GM23248 (cell line): ENCODE data around the gene RARS1. TPM values are rescaled to one million over a fixed set of nuclear protein-coding genes. Genes with fewer than 3 reads are reported as not detected.

Experiments used
- DNase-seq: peaks from one replicate; pipeline ENCODE4 v3.0.0-alpha.2; 2015
- H2AFZ ChIP-seq: fragments of 200-600 bp; sonication (generic); 2 replicates; pipeline ENCODE4 v1.6.1; 2016; ENCODE audit warnings: antibody characterized with exemption
- H3F3A ChIP-seq: fragments of 200-600 bp; sonication (generic); 2 replicates; pipeline ENCODE4 v1.6.1; 2016; ENCODE audit warnings: mild to moderate bottlenecking, antibody characterized with exemption, mixed run types; ENCODE audit not compliant: insufficient read depth
- H3K27ac ChIP-seq: fragments of 200-600 bp; sonication (generic); 2 replicates; pipeline ENCODE4 v1.5.1; 2016; ENCODE audit warnings: mild to moderate bottlenecking
- H3K27me3 ChIP-seq: fragments of 200-600 bp; sonication (generic); replicated peaks from 2 replicates; pipeline ENCODE4 v1.6.1; 2016; ENCODE audit warnings: mild to moderate bottlenecking; ENCODE audit not compliant: insufficient read depth
- H3K36me3 ChIP-seq: fragments of 200-600 bp; sonication (generic); 2 replicates; pipeline ENCODE4 v1.6.1; 2016; ENCODE audit warnings: low read depth, mild to moderate bottlenecking
- H3K4me1 ChIP-seq: fragments of 200-600 bp; sonication (generic); 2 replicates; pipeline ENCODE4 v1.6.1; 2016; ENCODE audit warnings: mild to moderate bottlenecking; ENCODE audit not compliant: insufficient read depth
- H3K4me2 ChIP-seq: fragments of 200-600 bp; sonication (generic); one replicate; pipeline ENCODE4 v1.6.1; 2016; ENCODE audit warnings: mild to moderate bottlenecking; ENCODE audit not compliant: unreplicated experiment
- H3K4me3 ChIP-seq: fragments of 200-600 bp; sonication (generic); 2 replicates; pipeline ENCODE4 v1.5.1; 2016; ENCODE audit warnings: mild to moderate bottlenecking
- H3K79me2 ChIP-seq: fragments of 200-600 bp; sonication (generic); 2 replicates; pipeline ENCODE4 v1.6.1; 2016; ENCODE audit warnings: mild to moderate bottlenecking; ENCODE audit not compliant: insufficient read depth
- H3K9ac ChIP-seq: fragments of 200-600 bp; sonication (generic); 2 replicates; pipeline ENCODE4 v1.6.1; 2016; ENCODE audit warnings: mild to moderate bottlenecking
- H3K9me2 ChIP-seq: fragments of 200-600 bp; sonication (generic); 2 replicates; pipeline ENCODE4 v1.6.1; 2016; ENCODE audit warnings: mixed run types, mild to moderate bottlenecking, moderate library complexity; ENCODE audit not compliant: insufficient read depth
- H3K9me3 ChIP-seq: fragments of 200-600 bp; sonication (generic); one replicate; pipeline ENCODE4 v1.6.1; 2017; ENCODE audit warnings: low read depth
- H4K20me1 ChIP-seq: fragments of 200-600 bp; sonication (generic); 2 replicates; pipeline ENCODE4 v1.6.0; 2016; ENCODE audit not compliant: insufficient read depth
- EZH2 ChIP-seq: fragments of 200-600 bp; sonication (generic); IDR thresholded peaks from 2 replicates; pipeline ENCODE4 v1.6.1; 2018; ENCODE audit warnings: antibody characterized with exemption, mild to moderate bottlenecking; ENCODE audit not compliant: insufficient read depth, poor library complexity, severe bottlenecking
- EZH2phosphoT487 ChIP-seq: fragments of 200-600 bp; sonication (generic); IDR thresholded peaks from 2 replicates; pipeline ENCODE4 v1.6.1; 2018; ENCODE audit warnings: antibody characterized with exemption, moderate library complexity, mild to moderate bottlenecking, low read depth; ENCODE audit not compliant: insufficient read depth
- WGBS, 2 experiments: methylation state at CpG; one replicate each; pipeline ENCODE4 v1.1.6; 2015 to 2017; ENCODE audit warnings: low lambda C conversion rate in 2 of 2, low coverage in 1 of 2; ENCODE audit errors: missing lambda C conversion rate in 2 of 2; 5-methylcytosine and 5-hydroxymethylcytosine counted together
- in situ Hi-C: fragments of 300-500 bp; cut with MboI; formaldehyde crosslinking; loops from 2 replicates; pipeline ENCODE4 v1.15.0; 2020
- polyA plus RNA-seq: library from polyadenylated mRNA; unstranded; fragments of >200 nt; fragmentation: Nextera tagmentation; extraction: Ambion mirVana; gene quantifications from 2 replicates; pipeline ENCODE4 v1.2.1, GENCODE V29; 2016
- total RNA-seq: library from RNA; depleted of rRNA; stranded (reverse); fragments of >200 nt; shearing (Covaris generic); gene quantifications from 2 replicates; pipeline ENCODE4 v1.2.3, GENCODE V29; 2014

Gene RARS1
- total and polyA plus RNA-seq, 2 experiments from 2014 or later, result 118 to 180 TPM

DNA sequence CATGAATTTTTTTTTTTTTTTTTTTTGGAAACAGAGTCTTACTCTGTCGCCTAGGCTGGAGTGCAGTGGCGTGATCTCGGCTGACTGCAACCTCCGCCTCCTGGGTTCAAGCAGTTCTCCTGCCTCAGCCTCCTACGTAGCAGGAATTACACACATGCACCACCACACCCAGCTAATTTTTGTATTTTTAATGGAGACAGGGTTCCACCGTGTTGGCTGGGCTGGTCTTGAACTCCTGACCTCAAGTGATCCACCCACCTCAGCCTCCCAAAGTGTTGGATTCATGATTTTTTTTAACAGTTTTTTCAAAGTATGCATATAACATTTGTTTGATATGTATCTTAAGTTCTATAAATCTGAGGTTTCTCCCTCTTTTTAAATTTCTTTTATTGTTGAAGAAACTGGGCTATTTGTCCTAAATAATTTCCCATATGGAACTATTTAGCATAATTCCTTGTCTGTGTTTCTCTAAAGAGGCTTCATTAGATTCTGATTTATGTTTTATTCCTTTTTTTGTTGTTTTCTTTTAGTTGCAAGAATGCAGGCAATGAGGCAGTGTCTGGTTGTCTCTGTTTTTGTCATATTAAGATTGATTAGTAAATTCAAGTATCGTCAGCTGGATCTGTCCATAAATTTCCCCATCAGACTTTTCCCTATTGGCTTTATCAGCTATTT lies 16.4 kb downstream of the RARS1 start:
- WGBS, 2 experiments, result 85 to 86% methylated on average over 7 of the region's 7 CpGs
- Histone ChIP-seq H3K36me3 (peaks cover 62% of the 10 kb centered on the region), H3K9me3 (no peaks in the 10 kb centered on the region), H3K4me3 (no peak overlapping the region), H3K79me2 (peaks cover 42% of the 10 kb centered on the region), H3F3A (no peaks in the 10 kb centered on the region), H3K9ac (no peak overlapping the region), H3K4me2 (no peak overlapping the region), H3K27me3 (no peaks in the 10 kb centered on the region), H2AFZ (no peak overlapping the region), H3K27ac (no peak overlapping the region), H3K9me2 (no peaks in the 10 kb centered on the region), H4K20me1 (no peaks in the 10 kb centered on the region), H3K4me1 (no peaks in the 10 kb centered on the region)
- TF ChIP-seq EZH2 (no peak), EZH2phosphoT487 (no peak)
- in situ Hi-C loops, result no loop called here
- no peak for DNase-seq

DNA sequence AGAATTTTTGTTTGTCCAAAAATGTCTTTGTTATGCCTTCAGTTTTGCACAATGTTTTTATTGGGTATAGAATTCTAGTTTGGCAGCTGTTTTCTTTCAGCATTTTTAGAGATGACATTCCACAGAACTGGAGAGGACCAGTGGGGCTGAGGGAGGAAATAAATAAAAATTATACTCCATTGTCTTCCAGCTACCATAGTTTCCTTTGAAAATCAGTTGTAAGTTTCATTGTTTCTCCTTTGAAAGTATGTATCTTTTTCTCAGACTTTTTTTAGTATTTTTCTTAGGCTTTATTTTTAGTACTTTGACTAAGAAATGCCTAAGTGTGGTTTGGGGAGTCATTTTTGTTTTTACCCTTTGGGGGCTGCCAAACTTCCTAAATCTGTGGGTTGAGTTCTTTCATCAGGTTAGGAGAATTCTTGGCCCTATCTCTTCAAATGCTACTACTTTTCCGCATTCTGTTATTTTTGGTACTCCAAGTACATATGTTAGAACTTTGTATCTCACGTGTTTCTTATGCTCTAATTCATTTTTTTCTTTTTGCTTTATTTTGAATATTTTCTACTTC lies 27.7 kb downstream of the RARS1 start:
- Histone ChIP-seq H3F3A (peaks cover 8% of the 10 kb centered on the region; the same call in 1 of the 2 replicates), H3K27ac (no peak overlapping the region), H3K9me2 (no peaks in the 10 kb centered on the region), H3K9me3 (no peaks in the 10 kb centered on the region), H3K4me1 (no peaks in the 10 kb centered on the region), H3K9ac (no peak overlapping the region), H3K4me2 (no peak overlapping the region), H3K4me3 (no peak overlapping the region), H2AFZ (no peak overlapping the region), H3K27me3 (no peaks in the 10 kb centered on the region), H3K79me2 (no peaks in the 10 kb centered on the region; the same call in 1 of the 2 replicates), H3K36me3 (peaks cover 98% of the 10 kb centered on the region), H4K20me1 (no peaks in the 10 kb centered on the region)
- in situ Hi-C loops, result no loop called here
- peak; percentile 9 for DNase-seq
- TF ChIP-seq EZH2 (no peak), EZH2phosphoT487 (no peak)
- WGBS, 2 experiments, result 100% methylated on average over 2 of the region's 2 CpGs

DNA sequence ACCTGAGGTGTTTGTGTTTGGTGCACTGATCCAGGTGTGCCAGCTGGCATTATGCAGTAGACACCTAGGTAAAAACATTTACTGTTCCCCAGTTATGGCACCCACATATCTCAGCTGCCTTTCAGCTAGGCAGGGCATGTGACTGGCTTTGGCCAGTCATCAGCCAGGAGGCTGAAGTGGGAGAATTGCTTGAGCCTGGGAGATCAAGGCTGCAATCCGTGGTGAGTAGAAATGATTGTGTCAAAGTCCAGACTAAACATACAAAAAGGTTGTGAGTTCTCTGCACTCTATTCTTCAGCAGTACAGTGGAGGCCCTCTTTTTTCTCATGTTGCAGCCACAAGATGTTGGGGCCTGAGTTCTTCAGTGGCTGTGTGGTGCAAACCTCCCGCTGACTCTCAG lies 39.6 kb downstream of the RARS1 start:
- no peaks in the 10 kb centered on the region for H4K20me1 ChIP-seq
- 0 out of 2 replicates have a peak, but pooled peaks cover 8% of the 10 kb centered on the region for H3K36me3 ChIP-seq
- no peaks in the 10 kb centered on the region for H3K9me3 ChIP-seq
- WGBS, 2 experiments, result 71 to 79% methylated on average over 2 of the region's 2 CpGs
- no peak overlapping the region for H3K4me2 ChIP-seq
- no peak overlapping the region for H3K27ac ChIP-seq
- no peak overlapping the region for H3K4me3 ChIP-seq
- no peaks in the 10 kb centered on the region for H3K79me2 ChIP-seq
- peaks cover 19% of the 10 kb centered on the region for H3F3A ChIP-seq
- H3K4me1 ChIP-seq, result no peaks in the 10 kb centered on the region
- H3K9me2 ChIP-seq, result no peaks in the 10 kb centered on the region
- no peak for TF ChIP-seq EZH2
- TF ChIP-seq EZH2phosphoT487, result no peak
- in situ Hi-C loops, result no loop called here
- no peak overlapping the region for H2AFZ ChIP-seq
- no peak for DNase-seq
- H3K27me3 ChIP-seq, result peaks cover 19% of the 10 kb centered on the region; the same call in 1 of the 2 replicates
- no peak overlapping the region for H3K9ac ChIP-seq

DNA sequence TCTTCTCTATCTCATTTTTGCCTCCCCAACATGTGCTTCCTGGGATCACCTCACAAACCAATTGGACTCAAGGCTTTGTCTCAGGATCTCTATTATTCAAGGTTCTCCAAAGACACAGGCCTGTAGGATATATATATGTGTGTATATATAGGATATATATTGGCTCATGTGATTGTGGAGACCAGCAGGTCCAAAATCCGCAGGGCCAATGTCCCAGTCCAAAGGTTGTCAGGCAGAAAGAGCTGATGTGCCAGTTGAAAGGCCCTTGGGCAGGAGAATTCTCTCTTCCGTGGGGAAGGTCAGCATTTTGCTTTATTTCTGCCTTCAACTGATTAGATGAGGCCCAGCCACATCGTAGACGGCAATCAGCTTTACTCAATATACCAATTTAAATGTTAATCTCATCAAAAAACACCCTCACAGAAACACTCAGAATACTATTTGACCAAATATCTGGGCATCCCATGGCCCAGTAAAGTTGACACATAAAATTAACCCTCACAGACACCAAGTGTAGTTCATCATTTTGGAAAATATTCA lies 41.6 kb downstream of the RARS1 start:
- Histone ChIP-seq H3K79me2 (no peaks in the 10 kb centered on the region), H3K4me1 (no peaks in the 10 kb centered on the region), H3K27me3 (peaks cover 30% of the 10 kb centered on the region), H3K4me3 (no peak overlapping the region), H4K20me1 (no peaks in the 10 kb centered on the region), H3K4me2 (no peak overlapping the region), H3K36me3 (no peaks in the 10 kb centered on the region), H3K27ac (no peak overlapping the region), H3K9me3 (no peaks in the 10 kb centered on the region), H2AFZ (no peak overlapping the region), H3F3A (peaks cover 4% of the 10 kb centered on the region), H3K9ac (no peak overlapping the region), H3K9me2 (no peaks in the 10 kb centered on the region)
- TF ChIP-seq EZH2phosphoT487 (no peak), EZH2 (no peak)
- no peak for DNase-seq
- in situ Hi-C loops, result no loop called here
- 81 to 82% methylated on average over 4 of the region's 4 CpGs for WGBS, 2 experiments
